Activated naive CD4-positive, alpha-beta T cell treated with anti-CD3 and anti-CD28 coated beads for 36 hours (primary cell): ENCODE data around the gene NECAB2. TPM values are rescaled to one million over a fixed set of nuclear protein-coding genes. Genes with fewer than 3 reads are reported as not detected.

Experiments used
- CTCF ChIA-PET: fragments of 350-600 bp; sonication (Branson Sonifier 250); formaldehyde crosslinking; loops from one replicate; lab custom pipeline; 2021; ENCODE audit warnings: antibody characterized with exemption; lab: Charles Lee
- DNase-seq: peaks from one replicate; pipeline ENCODE4 v3.0.0-alpha.2; 2020
- H3K27ac Mint-ChIP-seq: one replicate; pipeline ENCODE4 v1.8.0; 2021; ENCODE audit warnings: mild to moderate bottlenecking, mixed read lengths
- H3K27me3 Mint-ChIP-seq: one replicate; pipeline ENCODE4 v1.8.0; 2021; ENCODE audit warnings: low read depth, mixed read lengths
- H3K36me3 Mint-ChIP-seq: one replicate; pipeline ENCODE4 v1.8.0; 2021; ENCODE audit warnings: low read depth, mixed read lengths
- H3K4me1 Mint-ChIP-seq: one replicate; pipeline ENCODE4 v1.8.0; 2021; ENCODE audit warnings: low read depth, mixed read lengths
- H3K4me3 Mint-ChIP-seq: one replicate; pipeline ENCODE4 v1.8.0; 2021; ENCODE audit warnings: mild to moderate bottlenecking, moderate library complexity, mixed read lengths
- H3K9me3 Mint-ChIP-seq: one replicate; pipeline ENCODE4 v1.8.0; 2021; ENCODE audit warnings: mixed read lengths
- intact Hi-C: fragments of 100-400 bp; cut with micrococcal nuclease; formaldehyde crosslinking; loops from one replicate; pipeline ENCODE4 v1.15.1; 2023
- total RNA-seq, 2 experiments: library from RNA; stranded (reverse); gene quantifications; one replicate each; pipeline ENCODE4 v1.2.3, GENCODE V29; 2021

The NECAB2 gene
- total RNA-seq, 2 experiments from 2014 or later, result not detected

DNA sequence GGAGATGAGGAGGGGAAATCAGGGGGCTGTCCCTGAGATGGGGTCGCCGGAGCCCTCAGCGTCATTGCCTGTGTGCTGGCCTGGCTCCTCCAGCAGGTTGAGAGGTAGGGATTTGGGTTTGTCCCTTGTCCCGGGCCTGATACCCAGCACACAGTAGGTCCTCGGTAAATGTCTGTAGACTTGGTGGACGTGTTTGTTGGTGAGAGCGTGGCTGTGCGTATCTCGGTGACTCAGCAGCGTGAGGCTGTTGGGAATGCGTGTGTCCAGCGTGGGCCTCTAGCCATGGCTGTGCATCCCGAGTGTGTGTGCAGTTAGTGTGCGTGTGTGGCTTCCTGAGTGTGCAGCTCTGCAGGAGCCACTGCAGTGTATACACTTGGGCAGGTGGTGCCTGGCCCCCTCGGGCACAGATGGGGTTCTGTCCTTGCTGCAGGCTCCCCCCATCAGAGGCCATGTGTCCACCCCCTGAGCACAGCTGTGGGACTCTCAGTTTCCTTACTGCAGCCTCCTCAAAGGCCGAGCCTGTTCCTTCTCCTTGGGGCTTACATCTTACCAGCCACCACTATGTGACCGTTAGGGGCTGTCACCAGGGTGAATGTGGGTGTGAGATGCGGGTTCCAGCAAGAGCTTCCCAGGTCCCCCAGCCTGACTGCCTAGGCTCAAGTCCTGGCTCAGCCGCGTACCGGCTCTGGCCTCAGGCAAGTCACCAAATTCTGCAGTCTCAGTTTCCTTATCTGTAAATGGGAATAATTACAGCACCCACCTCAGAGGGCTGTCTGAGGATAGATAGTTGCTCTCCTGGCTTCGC is 5.7 kb downstream of the NECAB2 start:
- no peak overlapping the region for H3K4me3 Mint-ChIP-seq
- intact Hi-C loops, result no loop called here
- CTCF ChIA-PET, result no interaction called here
- H3K27ac Mint-ChIP-seq, result no peak overlapping the region
- peaks cover 13% of the 10 kb centered on the region for H3K27me3 Mint-ChIP-seq
- peaks cover 2% of the 10 kb centered on the region for H3K4me1 Mint-ChIP-seq
- H3K9me3 Mint-ChIP-seq, result peaks cover under 1% of the 10 kb centered on the region
- no peaks in the 10 kb centered on the region for H3K36me3 Mint-ChIP-seq
- DNase-seq, result no peak

DNA sequence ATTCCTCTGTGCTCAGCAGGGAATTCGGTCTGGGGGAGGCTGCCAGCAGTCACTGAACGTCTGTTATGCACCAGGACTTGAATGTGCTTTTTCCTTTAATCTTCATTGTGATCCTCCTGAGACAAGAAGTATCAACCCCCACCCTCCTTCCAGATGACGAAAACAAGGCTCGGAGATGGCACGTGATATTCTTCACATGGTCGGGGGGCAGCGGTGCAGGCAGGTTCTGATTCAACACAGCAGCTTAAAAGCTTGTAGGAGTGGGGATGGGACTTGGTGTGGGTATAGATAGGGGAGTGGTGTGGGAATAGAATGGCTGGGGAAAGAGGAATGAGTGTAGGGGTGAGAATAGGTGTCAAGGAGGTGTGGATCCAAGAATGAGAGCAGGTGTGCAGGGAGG is 6.4 kb downstream of the NECAB2 start:
- intact Hi-C loops, result no loop called here
- H3K36me3 Mint-ChIP-seq, result no peaks in the 10 kb centered on the region
- H3K27ac Mint-ChIP-seq, result no peak overlapping the region
- peaks cover 5% of the 10 kb centered on the region for H3K9me3 Mint-ChIP-seq
- CTCF ChIA-PET, result no interaction called here
- DNase-seq, result no peak
- H3K4me1 Mint-ChIP-seq, result no peaks in the 10 kb centered on the region
- H3K27me3 Mint-ChIP-seq, result peaks cover 9% of the 10 kb centered on the region
- no peak overlapping the region for H3K4me3 Mint-ChIP-seq

DNA sequence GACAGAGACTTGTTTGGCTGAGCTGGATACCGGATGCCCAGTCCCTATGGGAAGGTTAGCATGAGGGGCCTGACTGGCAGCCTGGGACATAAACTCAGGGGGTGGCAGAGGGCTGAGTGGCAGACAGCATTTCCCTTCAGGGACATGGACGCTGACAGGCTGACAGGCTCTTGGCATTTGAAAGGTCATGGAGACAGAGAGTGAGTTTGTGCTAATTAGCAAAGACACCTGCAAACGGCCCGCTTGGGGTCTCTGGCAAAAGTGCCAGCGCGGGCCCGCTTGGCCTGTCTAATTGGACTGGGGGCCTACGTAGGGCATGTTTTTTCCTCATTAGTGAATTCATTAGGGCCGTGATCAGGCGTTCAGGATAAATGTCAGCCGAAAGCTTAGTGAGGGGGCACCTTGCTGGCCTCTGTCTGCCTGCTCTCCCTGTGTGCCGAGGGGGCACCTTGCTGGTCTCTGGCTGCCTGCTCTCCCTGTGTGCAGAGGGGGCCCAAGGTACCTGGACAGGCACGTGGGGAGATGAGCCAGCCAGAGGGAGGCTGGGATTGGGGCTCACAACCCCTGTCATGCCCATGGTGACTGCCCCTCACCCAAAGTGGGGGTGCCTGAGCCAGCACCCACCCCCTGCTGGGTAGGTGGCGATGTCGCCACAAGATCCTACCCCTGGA is 7.7 kb downstream of the NECAB2 start:
- intact Hi-C loops, result no loop called here
- Mint-ChIP-seq H3K4me1 (no peaks in the 10 kb centered on the region), H3K4me3 (no peak overlapping the region), H3K27ac (no peak overlapping the region), H3K36me3 (no peaks in the 10 kb centered on the region), H3K27me3 (peaks cover 3% of the 10 kb centered on the region), H3K9me3 (peaks cover 5% of the 10 kb centered on the region)
- CTCF ChIA-PET, result interaction anchor here (0.6 kb wide), 1 partner anchor 180 kb away, joined by 6 read pairs; no protein-coding TSS in a partner anchor
- DNase-seq, result no peak

DNA sequence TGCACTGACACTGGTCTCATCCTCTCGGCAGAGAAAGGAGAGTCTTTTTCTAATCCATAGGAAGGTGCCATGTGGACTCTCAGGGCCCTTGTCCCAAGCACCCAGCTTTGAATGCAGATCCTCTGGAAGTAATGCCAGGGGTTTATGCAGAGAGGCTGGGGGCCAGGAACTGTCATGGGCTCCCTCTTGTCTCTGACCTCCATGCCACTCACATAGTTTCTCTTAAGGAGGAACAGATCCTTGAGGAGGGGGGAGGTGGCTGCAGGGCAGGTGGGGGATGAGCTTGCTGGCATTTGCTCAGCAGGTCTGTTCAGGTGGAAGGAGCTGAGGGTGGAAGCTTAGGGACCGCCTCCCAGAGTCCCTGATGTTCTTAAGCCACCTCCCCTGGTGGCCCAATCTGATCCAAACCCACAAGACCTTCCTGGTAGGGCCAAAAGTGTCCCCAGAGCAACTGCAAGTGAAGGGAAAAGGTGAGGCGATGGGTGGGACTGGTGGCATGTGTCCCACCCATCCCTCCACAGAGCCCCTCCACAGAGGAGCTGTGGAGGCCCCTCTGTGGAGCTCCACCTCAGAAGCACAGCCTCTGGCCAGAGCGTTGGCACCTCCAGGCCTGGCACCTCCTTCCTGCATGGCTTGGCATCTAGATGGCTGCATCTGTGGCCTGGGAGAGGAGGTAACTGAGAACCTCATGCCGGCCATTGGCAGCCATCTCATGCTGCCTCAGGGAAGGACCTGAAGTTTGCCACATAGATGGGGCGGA is 9.2 kb downstream of the NECAB2 start:
- Mint-ChIP-seq H3K27ac (no peak overlapping the region), H3K9me3 (peaks cover 5% of the 10 kb centered on the region), H3K27me3 (peaks cover 3% of the 10 kb centered on the region), H3K4me3 (no peak overlapping the region), H3K4me1 (no peaks in the 10 kb centered on the region), H3K36me3 (no peaks in the 10 kb centered on the region)
- no peak for DNase-seq
- CTCF ChIA-PET, result interaction anchor here (1.1 kb wide), 1 partner anchor 21 kb away, joined by 3 read pairs; no protein-coding TSS in a partner anchor
- intact Hi-C loops, result no loop called here

DNA sequence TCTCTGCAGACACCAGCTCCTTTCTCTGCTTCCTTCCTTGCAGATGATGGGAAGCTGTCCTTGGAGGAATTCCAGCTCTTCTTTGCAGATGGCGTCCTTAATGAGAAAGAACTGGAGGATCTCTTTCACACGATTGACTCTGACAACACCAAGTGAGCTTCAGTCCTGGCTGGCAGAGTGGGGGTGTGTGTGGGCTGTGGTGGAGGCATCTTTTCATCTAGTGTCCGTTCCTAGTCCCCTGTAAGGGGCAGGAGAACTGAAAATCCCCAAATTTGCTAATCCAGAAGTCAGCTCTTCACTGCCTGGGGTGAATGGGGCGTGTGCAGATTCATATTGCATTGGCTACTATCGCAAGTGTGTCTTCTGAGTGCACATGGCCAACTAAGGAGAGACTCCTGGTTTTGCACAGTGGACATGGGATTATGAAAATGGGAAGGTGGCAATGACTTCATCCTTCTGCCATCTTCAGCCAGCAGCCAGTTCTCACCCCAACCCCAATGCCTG is 10.4 kb downstream of the NECAB2 start:
- H3K4me3 Mint-ChIP-seq, result no peak overlapping the region
- intact Hi-C loops, result no loop called here
- CTCF ChIA-PET, result interaction anchor here (0.6 to 1.1 kb wide), 3 partner anchors 22 to 263 kb away, joined by 3 read pairs; no protein-coding TSS in a partner anchor
- no peaks in the 10 kb centered on the region for H3K4me1 Mint-ChIP-seq
- H3K27ac Mint-ChIP-seq, result no peak overlapping the region
- H3K36me3 Mint-ChIP-seq, result no peaks in the 10 kb centered on the region
- no peak for DNase-seq
- H3K27me3 Mint-ChIP-seq, result peaks cover 3% of the 10 kb centered on the region
- H3K9me3 Mint-ChIP-seq, result peaks cover 5% of the 10 kb centered on the region

DNA sequence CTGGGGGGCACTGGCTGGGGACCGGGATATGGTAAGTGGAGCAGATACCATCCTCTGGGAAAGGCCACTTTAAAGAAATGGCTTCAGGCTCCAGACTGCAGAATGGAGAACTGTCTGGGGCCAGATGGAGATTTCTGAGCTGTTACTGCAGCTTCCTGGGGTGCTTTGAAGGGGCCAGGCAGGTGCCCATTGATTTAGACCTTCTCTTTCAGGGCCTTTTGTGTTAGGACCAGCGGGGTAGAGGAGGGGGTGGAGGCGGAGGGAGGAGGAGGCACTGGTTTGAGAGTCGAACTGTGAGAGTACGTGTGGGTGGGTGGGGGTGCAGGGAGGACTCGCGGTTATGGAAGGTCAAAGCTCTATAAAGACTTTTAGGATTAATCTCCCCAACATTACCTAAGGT is 11.4 kb downstream of the NECAB2 start:
- no peaks in the 10 kb centered on the region for H3K4me1 Mint-ChIP-seq
- CTCF ChIA-PET, result interaction anchor here (1.3 kb wide), 1 partner anchor 17 kb away, joined by 4 read pairs; no protein-coding TSS in a partner anchor
- H3K27me3 Mint-ChIP-seq, result peaks cover 3% of the 10 kb centered on the region

DNA sequence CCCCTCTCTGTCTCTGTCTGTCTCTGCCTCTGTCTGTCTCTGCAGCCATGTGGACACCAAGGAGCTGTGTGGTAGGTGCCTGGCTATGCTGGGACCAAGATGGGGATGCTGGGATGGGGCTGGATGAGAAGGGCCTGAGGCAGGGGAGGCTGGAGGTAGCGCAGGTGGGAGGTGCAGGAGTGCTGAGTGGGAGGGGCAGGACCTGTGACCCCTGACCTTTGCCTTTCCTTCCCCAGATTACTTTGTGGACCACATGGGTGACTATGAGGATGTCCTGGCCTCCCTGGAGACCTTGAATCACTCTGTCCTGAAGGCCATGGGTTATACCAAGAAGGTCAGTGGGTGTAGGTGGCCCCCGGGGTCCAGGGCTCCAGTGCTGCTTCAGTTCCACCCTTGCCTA is 12.8 kb downstream of the NECAB2 start:
- intact Hi-C loops, result no loop called here
- Mint-ChIP-seq H3K9me3 (peaks cover 5% of the 10 kb centered on the region), H3K27ac (no peak overlapping the region), H3K4me1 (no peaks in the 10 kb centered on the region), H3K4me3 (no peak overlapping the region), H3K27me3 (no peaks in the 10 kb centered on the region), H3K36me3 (no peaks in the 10 kb centered on the region)
- DNase-seq, result no peak
- CTCF ChIA-PET, result interaction anchor here (1.0 kb wide), 1 partner anchor 24 kb away, joined by 3 read pairs; no protein-coding TSS in a partner anchor

More for the DNA sequence above, 11.4 kb downstream of the NECAB2 start:
- Mint-ChIP-seq H3K36me3 (no peaks in the 10 kb centered on the region), H3K4me3 (no peak overlapping the region), H3K27ac (no peak overlapping the region), H3K9me3 (peaks cover 5% of the 10 kb centered on the region)
- no peak for DNase-seq
- intact Hi-C loops, result no loop called here

DNA sequence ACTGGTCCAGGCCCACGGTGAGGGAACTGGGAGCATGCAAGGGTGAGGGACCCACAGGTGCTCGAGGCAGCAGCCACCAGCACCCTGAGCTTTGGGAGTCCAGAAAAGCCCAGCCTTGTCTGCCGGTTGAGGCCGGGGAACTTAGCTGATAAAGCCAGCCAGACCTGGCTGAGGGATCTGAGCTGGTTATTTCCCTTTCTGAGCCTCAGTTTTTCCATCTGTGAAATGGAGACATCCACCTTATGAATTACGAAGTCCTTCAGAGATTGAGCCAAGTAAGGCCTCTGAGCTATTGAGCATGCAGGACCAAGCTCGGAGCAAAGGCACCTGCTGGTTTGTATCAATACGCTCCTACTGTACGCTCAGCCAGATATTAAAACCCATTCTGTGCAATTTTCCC is 13.8 kb downstream of the NECAB2 start:
- H3K27me3 Mint-ChIP-seq, result no peaks in the 10 kb centered on the region
- no peak overlapping the region for H3K4me3 Mint-ChIP-seq
- no peaks in the 10 kb centered on the region for H3K4me1 Mint-ChIP-seq
- H3K27ac Mint-ChIP-seq, result no peak overlapping the region
- CTCF ChIA-PET, result interaction anchor here (0.7 kb wide), 1 partner anchor 55 kb away, joined by 3 read pairs; no protein-coding TSS in a partner anchor
- no peak for DNase-seq
- intact Hi-C loops, result no loop called here
- H3K36me3 Mint-ChIP-seq, result no peaks in the 10 kb centered on the region
- H3K9me3 Mint-ChIP-seq, result peaks cover 5% of the 10 kb centered on the region

DNA sequence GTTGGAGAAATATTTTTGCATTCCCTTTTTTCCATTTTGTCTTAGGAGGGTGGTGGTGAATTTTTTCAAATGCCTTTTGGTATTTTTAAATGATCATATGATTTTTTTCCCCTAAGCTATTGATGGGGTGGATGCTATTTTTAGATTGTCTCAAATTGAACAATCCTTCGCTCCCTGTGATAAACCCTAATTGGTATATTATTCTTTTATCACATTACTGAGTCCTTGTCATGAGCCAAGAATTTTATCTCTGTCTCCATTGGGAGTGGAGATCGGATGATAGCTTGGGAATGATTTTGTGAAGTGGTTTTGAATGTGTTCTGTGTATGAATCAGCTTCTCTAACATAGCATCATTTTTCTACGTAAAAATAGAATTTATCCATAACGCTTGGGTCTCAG is 15.4 kb downstream of the NECAB2 start:
- no peak for DNase-seq
- Mint-ChIP-seq H3K4me1 (no peaks in the 10 kb centered on the region), H3K27ac (no peak overlapping the region), H3K9me3 (peaks cover 5% of the 10 kb centered on the region), H3K36me3 (no peaks in the 10 kb centered on the region), H3K27me3 (peaks cover 3% of the 10 kb centered on the region), H3K4me3 (no peak overlapping the region)
- CTCF ChIA-PET, result no interaction called here
- intact Hi-C loops, result no loop called here

DNA sequence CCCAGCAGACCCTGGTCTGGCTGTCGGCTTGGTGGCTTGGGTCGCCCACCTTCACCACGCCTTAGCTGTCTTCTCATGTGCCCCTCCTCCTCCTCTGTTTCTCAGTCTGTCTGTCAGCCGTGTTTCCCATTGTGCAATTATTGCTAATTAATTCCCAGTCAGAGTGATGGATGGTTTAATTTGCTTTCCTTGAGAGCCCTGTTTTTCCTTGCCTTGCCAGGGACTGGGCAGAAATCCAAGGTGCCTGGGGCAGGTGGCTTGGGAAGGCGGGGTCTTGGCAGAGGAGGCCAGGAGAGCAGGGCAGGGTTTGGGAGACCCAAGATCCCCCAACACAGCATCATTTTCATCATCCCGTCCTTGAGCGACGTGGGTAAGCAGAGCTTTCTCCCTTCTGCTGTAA is 21.3 kb downstream of the NECAB2 start:
- Mint-ChIP-seq H3K27me3 (peaks cover 32% of the 10 kb centered on the region), H3K4me1 (no peaks in the 10 kb centered on the region), H3K9me3 (peaks cover 4% of the 10 kb centered on the region), H3K36me3 (no peaks in the 10 kb centered on the region), H3K27ac (no peak overlapping the region), H3K4me3 (no peak overlapping the region)
- CTCF ChIA-PET, result no interaction called here
- no peak for DNase-seq
- intact Hi-C loops, result no loop called here

DNA sequence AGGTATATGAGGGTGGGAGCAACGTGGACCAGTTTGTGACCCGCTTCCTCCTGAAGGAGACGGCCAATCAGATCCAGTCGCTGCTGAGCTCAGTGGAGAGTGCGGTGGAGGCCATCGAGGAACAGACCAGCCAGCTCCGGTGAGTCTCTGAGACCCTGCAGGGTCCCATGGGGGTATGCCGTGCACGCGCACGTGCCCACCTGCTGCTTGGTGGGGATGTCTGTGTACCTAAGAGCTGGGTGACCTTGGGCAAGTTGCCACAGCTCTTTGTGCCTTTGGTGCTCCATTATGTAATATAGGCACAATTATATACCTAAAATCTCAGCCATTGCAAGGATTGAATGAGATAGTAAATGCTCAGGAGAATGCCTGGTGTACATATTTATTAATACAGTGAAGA is 22.4 kb downstream of the NECAB2 start:
- Mint-ChIP-seq H3K9me3 (peaks cover 4% of the 10 kb centered on the region), H3K4me3 (no peak overlapping the region), H3K4me1 (no peaks in the 10 kb centered on the region), H3K27me3 (peaks cover 40% of the 10 kb centered on the region), H3K27ac (no peak overlapping the region), H3K36me3 (no peaks in the 10 kb centered on the region)
- intact Hi-C loops, result no loop called here
- CTCF ChIA-PET, result no interaction called here
- DNase-seq, result no peak

DNA sequence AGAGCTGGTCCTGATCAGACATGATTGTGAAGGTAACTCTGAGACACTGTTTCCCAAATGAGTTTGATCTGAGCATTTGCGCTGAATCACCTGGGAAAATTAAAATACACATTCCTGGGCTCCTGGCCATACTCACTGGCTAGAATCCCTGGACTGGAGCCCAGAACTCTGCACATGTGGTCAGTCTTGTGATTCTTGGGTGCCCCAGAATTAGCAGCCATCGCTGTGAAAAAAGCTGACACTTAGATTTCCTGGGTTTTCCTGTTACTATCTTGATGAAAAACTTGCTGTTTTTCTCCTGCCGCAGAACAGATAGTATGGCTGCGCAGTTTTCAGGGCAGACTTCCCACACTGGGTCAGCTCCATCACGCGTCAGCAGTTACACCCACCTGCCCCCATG is 24.6 kb downstream of the NECAB2 start:
- no peaks in the 10 kb centered on the region for H3K4me1 Mint-ChIP-seq
- peaks cover 43% of the 10 kb centered on the region for H3K27me3 Mint-ChIP-seq
- intact Hi-C loops, result no loop called here
- DNase-seq, result no peak
- CTCF ChIA-PET, result interaction anchor here (0.7 kb wide), 1 partner anchor 8 kb away, joined by 3 read pairs; no protein-coding TSS in a partner anchor
- H3K4me3 Mint-ChIP-seq, result no peak overlapping the region
- no peaks in the 10 kb centered on the region for H3K36me3 Mint-ChIP-seq
- no peak overlapping the region for H3K27ac Mint-ChIP-seq
- H3K9me3 Mint-ChIP-seq, result peaks cover 4% of the 10 kb centered on the region
